ENCODE data around the gene AAGAB. TPM values are rescaled to one million over a fixed set of nuclear protein-coding genes. Genes with fewer than 3 reads are reported as not detected.

AAGAB gene
- total RNA-seq, 1 experiment from 2014 or later, result 102 TPM

GRCh38 chr15:67164401-67164791 is 90.1 kb downstream of the AAGAB start:
- in situ Hi-C loops (cut with HindIII; ENCODE audit: low pct_unique_long_range_greater_than_20kb, low sequenced_read_pairs), result no loop called here
- peak; percentile 17 for ATAC-seq
- CTCF ChIA-PET, result interaction anchor here (0.5 to 0.8 kb wide), 4 partner anchors 16 to 354 kb away, joined by 3 to 8 read pairs (median 5); no protein-coding TSS in a partner anchor

GRCh38 chr15:67163180-67163579 is 91.3 kb downstream of the AAGAB start:
- ATAC-seq, result no peak
- H3K27ac ChIP-seq (ENCODE audit: low read length), result peak overlapping the region; percentile 94
- no peaks in the 10 kb centered on the region for H3K27me3 ChIP-seq (ENCODE audit: control insufficient read depth, insufficient read depth, low read length)
- intact Hi-C loops (cut with micrococcal nuclease; ENCODE audit: unreplicated experiment), result no loop called here
- TF ChIP-seq REST (IDR thresholded peaks at IDR 0.05; ENCODE audit: insufficient read depth in 1 of 2, low read depth in 2 of 2, low read length in 1 of 2) (no peak), POLR2AphosphoS5 (IDR thresholded peaks at IDR 0.05; ENCODE audit: low read depth, low read length) (no peak), TCF7L2 (IDR thresholded peaks at IDR 0.05; ENCODE audit: low read depth, low read length) (no peak), CTCF (IDR thresholded peaks at IDR 0.05) (no peak), SIN3A (IDR thresholded peaks at IDR 0.05; ENCODE audit: borderline replicate concordance, insufficient read depth, low read depth, low read length) (no peak)
- ChIA-PET CTCF (no interaction called here), POLR2A (no interaction called here)
- in situ Hi-C loops (cut with HindIII; ENCODE audit: low pct_unique_long_range_greater_than_20kb, low sequenced_read_pairs), result no loop called here
- BruUV-seq (replicated peaks), result no TSS peak
- peaks cover 100% of the 10 kb centered on the region for H3K4me1 ChIP-seq (ENCODE audit: control insufficient read depth, insufficient read depth, low read length)
- no peaks in the 10 kb centered on the region for H3K9me3 ChIP-seq (ENCODE audit: control insufficient read depth, insufficient read depth, low read depth, low read length)
- no peak overlapping the region for H3K4me3 ChIP-seq (ENCODE audit: low read depth in 2 of 2, low read length in 2 of 2)
- peaks cover 7% of the 10 kb centered on the region; the same call in 1 of the 2 replicates for H3K36me3 ChIP-seq (ENCODE audit: control insufficient read depth, insufficient read depth, low read length)
- DNase-seq (ENCODE audit: low read depth, low spot score), result no peak

More at GRCh38 chr15:67164401-67164791, 90.1 kb downstream of the AAGAB start:
- H3K36me3 ChIP-seq (ENCODE audit: control insufficient read depth, insufficient read depth, low read length), result peaks cover 12% of the 10 kb centered on the region; the same call in 1 of the 2 replicates
- DNase-seq (ENCODE audit: low read depth, low spot score), result no peak
- no peak overlapping the region for H3K4me3 ChIP-seq (ENCODE audit: low read depth in 2 of 2, low read length in 2 of 2)
- no peak for TF ChIP-seq CTCF (IDR thresholded peaks at IDR 0.05)
- TF ChIP-seq TCF7L2 (IDR thresholded peaks at IDR 0.05; ENCODE audit: low read depth, low read length), result no peak
- no peak for TF ChIP-seq REST (IDR thresholded peaks at IDR 0.05; ENCODE audit: insufficient read depth in 1 of 2, low read depth in 2 of 2, low read length in 1 of 2)
- no peak for TF ChIP-seq SIN3A (IDR thresholded peaks at IDR 0.05; ENCODE audit: borderline replicate concordance, insufficient read depth, low read depth, low read length)
- TF ChIP-seq POLR2AphosphoS5 (IDR thresholded peaks at IDR 0.05; ENCODE audit: low read depth, low read length), result no peak
- H3K27ac ChIP-seq (ENCODE audit: low read length), result peak overlapping the region; percentile 94
- no peaks in the 10 kb centered on the region for H3K27me3 ChIP-seq (ENCODE audit: control insufficient read depth, insufficient read depth, low read length)
- no TSS peak for BruUV-seq (replicated peaks)
- intact Hi-C loops (cut with micrococcal nuclease; ENCODE audit: unreplicated experiment), result no loop called here
- no peaks in the 10 kb centered on the region for H3K9me3 ChIP-seq (ENCODE audit: control insufficient read depth, insufficient read depth, low read depth, low read length)
- H3K4me1 ChIP-seq (ENCODE audit: control insufficient read depth, insufficient read depth, low read length), result peaks cover 100% of the 10 kb centered on the region
- POLR2A ChIA-PET, result interaction anchor here (0.7 kb wide), 2 partner anchors 146 to 389 kb away, joined by 10 to 13 read pairs; no protein-coding TSS in a partner anchor

Data from Panc1 (cell line).